ENCODE data around the gene ABCF2.

ABCF2 gene

GRCh38 chr7:151240536-151240935 lies 13.5 kb upstream of the ABCF2 start:
- no peaks in the 10 kb centered on the region for H3K9me3 ChIP-seq (ENCODE audit: control insufficient read depth, insufficient read depth, low read depth, low read length)
- no peak overlapping the region for H3K27ac ChIP-seq (ENCODE audit: low read depth, low read length)
- peaks cover 9% of the 10 kb centered on the region for H3K27me3 ChIP-seq (ENCODE audit: control insufficient read depth, insufficient read depth, low read length)
- H3K9ac ChIP-seq (ENCODE audit: low read length), result no peak overlapping the region
- no peak overlapping the region for H3K4me3 ChIP-seq (ENCODE audit: low read depth, low read length)
- H3K36me3 ChIP-seq (ENCODE audit: control insufficient read depth, insufficient read depth, low read length), result peaks cover 38% of the 10 kb centered on the region
- peaks cover 16% of the 10 kb centered on the region for H3K4me1 ChIP-seq (ENCODE audit: control insufficient read depth, insufficient read depth, low read length)

GRCh38 chr7:151239837-151240459 lies 12.9 kb upstream of the ABCF2 start:
- Histone ChIP-seq H3K4me3 (ENCODE audit: low read depth, low read length) (no peak overlapping the region), H3K9me3 (ENCODE audit: control insufficient read depth, insufficient read depth, low read depth, low read length) (no peaks in the 10 kb centered on the region), H3K4me1 (ENCODE audit: control insufficient read depth, insufficient read depth, low read length) (peaks cover 16% of the 10 kb centered on the region), H3K27ac (ENCODE audit: low read depth, low read length) (no peak overlapping the region), H3K36me3 (ENCODE audit: control insufficient read depth, insufficient read depth, low read length) (peaks cover 44% of the 10 kb centered on the region), H3K27me3 (ENCODE audit: control insufficient read depth, insufficient read depth, low read length) (peaks cover 6% of the 10 kb centered on the region), H3K9ac (ENCODE audit: low read length) (no peak overlapping the region)

GRCh38 chr7:151238924-151239836 lies 12.2 kb upstream of the ABCF2 start:
- Histone ChIP-seq H3K27ac (ENCODE audit: low read depth, low read length) (no peak overlapping the region), H3K4me1 (ENCODE audit: control insufficient read depth, insufficient read depth, low read length) (peaks cover 9% of the 10 kb centered on the region), H3K36me3 (ENCODE audit: control insufficient read depth, insufficient read depth, low read length) (peaks cover 51% of the 10 kb centered on the region), H3K4me3 (ENCODE audit: low read depth, low read length) (no peak overlapping the region), H3K9me3 (ENCODE audit: control insufficient read depth, insufficient read depth, low read depth, low read length) (no peaks in the 10 kb centered on the region), H3K27me3 (ENCODE audit: control insufficient read depth, insufficient read depth, low read length) (no peaks in the 10 kb centered on the region; the same call in 1 of the 2 replicates), H3K9ac (ENCODE audit: low read length) (no peak overlapping the region)

- Histone ChIP-seq H3K4me3 (ENCODE audit: low read depth, low read length) (no peak overlapping the region), H3K9ac (ENCODE audit: low read length) (no peak overlapping the region), H3K36me3 (ENCODE audit: control insufficient read depth, insufficient read depth, low read length) (peaks cover 53% of the 10 kb centered on the region), H3K27me3 (ENCODE audit: control insufficient read depth, insufficient read depth, low read length) (no peaks in the 10 kb centered on the region), H3K27ac (ENCODE audit: low read depth, low read length) (no peak overlapping the region), H3K9me3 (ENCODE audit: control insufficient read depth, insufficient read depth, low read depth, low read length) (no peaks in the 10 kb centered on the region), H3K4me1 (ENCODE audit: control insufficient read depth, insufficient read depth, low read length) (peaks cover 10% of the 10 kb centered on the region)
Observed at GRCh38 chr7:151238190-151238810, 11.3 kb upstream of the ABCF2 start.

- Histone ChIP-seq H3K9me3 (ENCODE audit: control insufficient read depth, insufficient read depth, low read depth, low read length) (no peaks in the 10 kb centered on the region), H3K4me1 (ENCODE audit: control insufficient read depth, insufficient read depth, low read length) (peaks cover 8% of the 10 kb centered on the region), H3K27ac (ENCODE audit: low read depth, low read length) (no peak overlapping the region), H3K36me3 (ENCODE audit: control insufficient read depth, insufficient read depth, low read length) (peaks cover 53% of the 10 kb centered on the region), H3K4me3 (ENCODE audit: low read depth, low read length) (no peak overlapping the region), H3K9ac (ENCODE audit: low read length) (no peak overlapping the region), H3K27me3 (ENCODE audit: control insufficient read depth, insufficient read depth, low read length) (no peaks in the 10 kb centered on the region)
Observed at GRCh38 chr7:151237244-151238189, 10.5 kb upstream of the ABCF2 start.

- Histone ChIP-seq H3K27ac (ENCODE audit: low read depth, low read length) (no peak overlapping the region), H3K27me3 (ENCODE audit: control insufficient read depth, insufficient read depth, low read length) (no peaks in the 10 kb centered on the region), H3K9me3 (ENCODE audit: control insufficient read depth, insufficient read depth, low read depth, low read length) (no peaks in the 10 kb centered on the region), H3K4me3 (ENCODE audit: low read depth, low read length) (no peak overlapping the region), H3K9ac (ENCODE audit: low read length) (no peak overlapping the region), H3K4me1 (ENCODE audit: control insufficient read depth, insufficient read depth, low read length) (peaks cover 13% of the 10 kb centered on the region), H3K36me3 (ENCODE audit: control insufficient read depth, insufficient read depth, low read length) (peaks cover 50% of the 10 kb centered on the region)
Observed at GRCh38 chr7:151236406-151236805, 9.4 kb upstream of the ABCF2 start.

- H3K9me3 ChIP-seq (ENCODE audit: control insufficient read depth, insufficient read depth, low read depth, low read length), result no peaks in the 10 kb centered on the region
- peaks cover 50% of the 10 kb centered on the region for H3K36me3 ChIP-seq (ENCODE audit: control insufficient read depth, insufficient read depth, low read length)
- H3K4me1 ChIP-seq (ENCODE audit: control insufficient read depth, insufficient read depth, low read length), result peaks cover 13% of the 10 kb centered on the region
- H3K9ac ChIP-seq (ENCODE audit: low read length), result no peak overlapping the region
- H3K4me3 ChIP-seq (ENCODE audit: low read depth, low read length), result no peak overlapping the region
- H3K27ac ChIP-seq (ENCODE audit: low read depth, low read length), result no peak overlapping the region
- H3K27me3 ChIP-seq (ENCODE audit: control insufficient read depth, insufficient read depth, low read length), result no peaks in the 10 kb centered on the region
Observed at GRCh38 chr7:151235091-151235787, 8.2 kb upstream of the ABCF2 start.

- Histone ChIP-seq H3K27ac (ENCODE audit: low read depth, low read length) (no peak overlapping the region), H3K4me1 (ENCODE audit: control insufficient read depth, insufficient read depth, low read length) (peaks cover 13% of the 10 kb centered on the region), H3K4me3 (ENCODE audit: low read depth, low read length) (peak overlapping the region; percentile 81), H3K9ac (ENCODE audit: low read length) (peak overlapping the region; percentile 93), H3K9me3 (ENCODE audit: control insufficient read depth, insufficient read depth, low read depth, low read length) (no peaks in the 10 kb centered on the region), H3K36me3 (ENCODE audit: control insufficient read depth, insufficient read depth, low read length) (peaks cover 40% of the 10 kb centered on the region), H3K27me3 (ENCODE audit: control insufficient read depth, insufficient read depth, low read length) (no peaks in the 10 kb centered on the region)
Observed at GRCh38 chr7:151233804-151234203, 6.8 kb upstream of the ABCF2 start.

- Histone ChIP-seq H3K9me3 (ENCODE audit: control insufficient read depth, insufficient read depth, low read depth, low read length) (no peaks in the 10 kb centered on the region), H3K4me3 (ENCODE audit: low read depth, low read length) (peak overlapping the region; percentile 81), H3K36me3 (ENCODE audit: control insufficient read depth, insufficient read depth, low read length) (peaks cover 40% of the 10 kb centered on the region), H3K27me3 (ENCODE audit: control insufficient read depth, insufficient read depth, low read length) (no peaks in the 10 kb centered on the region), H3K27ac (ENCODE audit: low read depth, low read length) (peak overlapping the region; percentile 79; the same call in 1 of the 2 replicates), H3K9ac (ENCODE audit: low read length) (peak overlapping the region; percentile 93), H3K4me1 (ENCODE audit: control insufficient read depth, insufficient read depth, low read length) (peaks cover 15% of the 10 kb centered on the region)
Observed at GRCh38 chr7:151232917-151233701, 6.1 kb upstream of the ABCF2 start.
